OCI-LY3 (cell line): ENCODE results near the gene ANKRD9.
A peak's percentile ranks its signal among the peaks of the same experiment; 100 is the strongest.

Experiments
- EZH2phosphoT487 ChIP-seq: fragments of 200-600 bp; shearing (Covaris generic); IDR thresholded peaks from 2 replicates; pipeline ENCODE4 v1.6.1; 2018; ENCODE audit warnings: antibody characterized with exemption, mixed run types, low read depth
- TF ChIP-seq, protein P1 (sequence below): fragments of 200-600, 300-600 bp; sonication (generic); IDR thresholded peaks from 2 replicates; pipeline ENCODE4 v1.5.1; 2014; ENCODE audit warnings: antibody characterized with exemption, low read length, low read depth

DNA sequence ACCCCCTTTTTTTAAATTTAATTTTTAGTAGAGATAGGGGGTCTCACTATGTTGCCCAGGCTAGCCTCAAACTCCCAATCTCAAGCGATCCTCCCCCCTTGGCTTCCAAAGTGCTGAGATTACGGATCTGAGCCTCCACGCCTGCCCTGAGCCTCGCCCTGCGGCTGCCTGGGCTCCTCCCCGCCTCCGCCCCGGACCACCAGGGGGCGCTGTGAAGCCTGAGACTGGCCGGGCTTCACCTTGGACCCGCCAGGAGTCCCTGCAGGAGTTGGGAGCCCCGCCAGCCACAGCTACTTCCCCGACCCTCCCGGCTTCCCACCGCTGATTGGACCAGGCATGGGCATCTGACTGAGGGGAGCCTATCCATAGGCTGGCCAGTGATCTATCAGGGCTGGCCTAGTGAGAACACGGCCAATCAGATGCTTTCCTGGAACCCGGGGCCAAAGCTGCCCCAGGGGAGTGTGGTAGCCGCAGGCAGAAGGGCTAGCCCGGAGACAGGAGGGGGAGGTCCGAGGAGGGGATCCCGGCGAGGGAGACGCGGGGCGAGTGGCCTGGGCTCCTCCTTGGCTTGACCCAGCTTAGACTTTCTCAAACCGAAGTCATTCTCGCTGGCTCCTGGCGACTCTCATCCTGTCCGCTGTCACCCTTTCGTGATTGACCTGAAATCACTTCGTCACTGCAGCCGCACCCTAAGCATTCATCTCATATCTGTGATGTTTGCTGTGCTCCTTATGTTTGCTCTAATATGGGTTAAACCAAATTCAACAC, 15.1 kb upstream of the ANKRD9 start:
- TF ChIP-seq, protein P1, sequence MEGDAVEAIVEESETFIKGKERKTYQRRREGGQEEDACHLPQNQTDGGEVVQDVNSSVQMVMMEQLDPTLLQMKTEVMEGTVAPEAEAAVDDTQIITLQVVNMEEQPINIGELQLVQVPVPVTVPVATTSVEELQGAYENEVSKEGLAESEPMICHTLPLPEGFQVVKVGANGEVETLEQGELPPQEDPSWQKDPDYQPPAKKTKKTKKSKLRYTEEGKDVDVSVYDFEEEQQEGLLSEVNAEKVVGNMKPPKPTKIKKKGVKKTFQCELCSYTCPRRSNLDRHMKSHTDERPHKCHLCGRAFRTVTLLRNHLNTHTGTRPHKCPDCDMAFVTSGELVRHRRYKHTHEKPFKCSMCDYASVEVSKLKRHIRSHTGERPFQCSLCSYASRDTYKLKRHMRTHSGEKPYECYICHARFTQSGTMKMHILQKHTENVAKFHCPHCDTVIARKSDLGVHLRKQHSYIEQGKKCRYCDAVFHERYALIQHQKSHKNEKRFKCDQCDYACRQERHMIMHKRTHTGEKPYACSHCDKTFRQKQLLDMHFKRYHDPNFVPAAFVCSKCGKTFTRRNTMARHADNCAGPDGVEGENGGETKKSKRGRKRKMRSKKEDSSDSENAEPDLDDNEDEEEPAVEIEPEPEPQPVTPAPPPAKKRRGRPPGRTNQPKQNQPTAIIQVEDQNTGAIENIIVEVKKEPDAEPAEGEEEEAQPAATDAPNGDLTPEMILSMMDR, result peak; percentile 93
- TF ChIP-seq EZH2phosphoT487, result no peak
